OCI-LY7 (cell line): Measurements from ENCODE around the gene DIP2C.

Experiments used
- EZH2phosphoT487 ChIP-seq: fragments of 200-600 bp; sonication (generic); IDR thresholded peaks from 2 replicates; pipeline ENCODE4 v1.6.1; 2018; ENCODE audit warnings: low read depth, borderline replicate concordance, mild to moderate bottlenecking, mixed run types, antibody characterized with exemption, low read length, moderate library complexity, mixed read lengths
- TF ChIP-seq, protein P1 (sequence below): fragments of 200-600 bp; sonication (generic); conservative IDR thresholded peaks from 2 replicates; pipeline ENCODE4 v1.5.1; 2014; ENCODE audit warnings: mild to moderate bottlenecking, antibody characterized with exemption, low read length, moderate library complexity, mixed read lengths

- TF ChIP-seq, protein P1, sequence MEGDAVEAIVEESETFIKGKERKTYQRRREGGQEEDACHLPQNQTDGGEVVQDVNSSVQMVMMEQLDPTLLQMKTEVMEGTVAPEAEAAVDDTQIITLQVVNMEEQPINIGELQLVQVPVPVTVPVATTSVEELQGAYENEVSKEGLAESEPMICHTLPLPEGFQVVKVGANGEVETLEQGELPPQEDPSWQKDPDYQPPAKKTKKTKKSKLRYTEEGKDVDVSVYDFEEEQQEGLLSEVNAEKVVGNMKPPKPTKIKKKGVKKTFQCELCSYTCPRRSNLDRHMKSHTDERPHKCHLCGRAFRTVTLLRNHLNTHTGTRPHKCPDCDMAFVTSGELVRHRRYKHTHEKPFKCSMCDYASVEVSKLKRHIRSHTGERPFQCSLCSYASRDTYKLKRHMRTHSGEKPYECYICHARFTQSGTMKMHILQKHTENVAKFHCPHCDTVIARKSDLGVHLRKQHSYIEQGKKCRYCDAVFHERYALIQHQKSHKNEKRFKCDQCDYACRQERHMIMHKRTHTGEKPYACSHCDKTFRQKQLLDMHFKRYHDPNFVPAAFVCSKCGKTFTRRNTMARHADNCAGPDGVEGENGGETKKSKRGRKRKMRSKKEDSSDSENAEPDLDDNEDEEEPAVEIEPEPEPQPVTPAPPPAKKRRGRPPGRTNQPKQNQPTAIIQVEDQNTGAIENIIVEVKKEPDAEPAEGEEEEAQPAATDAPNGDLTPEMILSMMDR, result no peak
- no peak for TF ChIP-seq EZH2phosphoT487
These were observed 275.8 kb downstream of the DIP2C start for GRCh38 chr10:413662-414071.
